ENCODE results near the gene FBXL7.
A peak's percentile ranks its signal among the peaks of the same experiment; 100 is the strongest.

FBXL7 gene

DNA sequence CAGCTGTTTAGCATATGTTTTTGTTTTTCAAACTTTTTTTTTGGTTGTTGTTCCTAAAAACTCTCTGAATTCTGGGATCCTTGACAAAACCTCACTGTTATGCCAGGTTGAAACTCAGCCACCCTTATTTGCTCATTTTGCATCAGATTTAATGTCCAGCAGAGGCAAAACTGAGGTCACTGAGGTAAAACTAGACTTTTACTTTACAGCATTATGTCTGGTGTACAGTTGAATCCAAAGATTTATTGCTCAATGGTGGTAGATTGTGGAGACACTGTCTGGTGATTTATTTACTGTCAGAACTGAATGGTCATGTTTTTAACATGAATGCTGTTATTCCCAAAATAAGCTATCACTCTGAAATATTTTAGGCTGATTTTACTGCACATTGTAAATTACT is 87.9 kb downstream of the FBXL7 start:
- no peak for TF ChIP-seq CTCF (conservative IDR thresholded peaks at IDR 0.05)

DNA sequence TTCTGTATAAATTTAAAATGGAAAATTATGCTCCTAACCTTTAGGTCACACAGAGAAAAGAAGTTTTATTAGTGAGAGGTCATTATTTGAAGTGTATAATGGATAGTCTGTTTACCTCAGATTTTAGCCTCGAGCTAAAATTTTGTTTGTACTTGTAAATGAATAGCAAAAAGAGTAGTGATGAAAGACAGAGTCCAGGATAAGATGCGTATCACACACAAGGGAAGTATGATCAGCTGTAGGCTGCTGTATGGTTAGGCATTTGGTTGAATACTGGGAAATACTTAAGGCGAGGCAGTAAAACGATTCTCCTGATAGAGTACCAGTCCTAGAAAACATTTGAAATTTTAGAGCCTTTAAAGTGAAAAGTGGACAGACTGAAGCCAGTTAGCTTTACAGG is 92.7 kb downstream of the FBXL7 start:
- H3K27ac ChIP-seq: no peak overlapping the region
- TF ChIP-seq CTCF (conservative IDR thresholded peaks at IDR 0.05): no peak

More for the DNA sequence above, 87.9 kb downstream of the FBXL7 start:
- H3K27ac ChIP-seq: no peak overlapping the region

GRCh38 chr5:15594977-15595568 is 95.1 kb downstream of the FBXL7 start:
- no peak for TF ChIP-seq CTCF (conservative IDR thresholded peaks at IDR 0.05)
- no peak overlapping the region for H3K27ac ChIP-seq

- no peak for TF ChIP-seq CTCF (conservative IDR thresholded peaks at IDR 0.05)
Observed at GRCh38 chr5:15595929-15596328, 95.9 kb downstream of the FBXL7 start.

DNA sequence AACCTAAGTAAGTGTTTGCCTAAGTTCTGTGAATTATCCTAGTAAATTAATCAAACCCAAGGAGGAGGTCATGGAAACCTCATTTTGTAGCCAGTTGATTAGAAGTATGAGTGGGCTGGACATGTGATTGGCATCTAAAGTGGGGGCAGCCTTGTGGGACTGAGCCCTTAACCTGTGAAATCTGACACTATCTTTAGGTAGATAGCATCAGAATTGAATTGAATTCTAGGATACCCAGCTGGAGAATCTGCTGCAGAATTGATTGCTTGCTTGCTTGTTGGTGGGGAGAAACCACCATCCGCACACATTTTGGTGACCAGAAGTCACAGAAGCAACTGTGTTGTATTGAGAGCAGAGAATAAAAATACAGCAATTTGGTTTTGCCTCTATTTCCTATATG is 97.0 kb downstream of the FBXL7 start:
- no peak for TF ChIP-seq CTCF (conservative IDR thresholded peaks at IDR 0.05)
- H3K27ac ChIP-seq: no peak overlapping the region

More at GRCh38 chr5:15595929-15596328, 95.9 kb downstream of the FBXL7 start:
- no peak overlapping the region for H3K27ac ChIP-seq

DNA sequence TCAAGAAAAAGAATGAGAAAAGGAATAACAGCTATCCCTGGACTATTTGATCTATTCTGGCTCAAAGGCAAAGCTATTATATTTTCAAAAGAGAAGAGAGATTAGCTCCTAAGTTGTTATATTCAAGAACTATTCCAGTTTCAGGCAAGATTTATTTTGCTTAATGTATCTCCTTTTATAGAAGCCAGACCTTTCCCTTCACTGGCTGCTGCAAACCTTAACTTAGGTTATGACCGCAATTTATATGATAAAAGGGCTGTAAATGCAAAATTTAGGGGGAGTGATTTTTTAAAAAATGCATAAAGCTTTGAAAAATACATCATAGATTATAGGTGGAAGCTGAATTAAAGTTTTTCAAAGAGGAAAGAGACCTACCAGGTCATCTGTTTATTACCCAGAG is 97.8 kb downstream of the FBXL7 start:
- TF ChIP-seq CTCF (conservative IDR thresholded peaks at IDR 0.05): no peak
- H3K27ac ChIP-seq: no peak overlapping the region

GRCh38 chr5:15598294-15598902 is 98.4 kb downstream of the FBXL7 start:
- TF ChIP-seq CTCF (conservative IDR thresholded peaks at IDR 0.05): peak; percentile 51; the same call in 1 of the 2 replicates
- no peak overlapping the region for H3K27ac ChIP-seq
